HG03378 (cell line): ENCODE data around the gene FGF2.
"Not testable (repeated sequence)": the region's sequence is repeated elsewhere in the genome, so short reads cannot be mapped to it uniquely, and the experiment has no call there.

Experiments used
- ATAC-seq: cut with Tn5 transposase; IDR thresholded peaks from one replicate; pipeline ENCODE4 v1.9.1; 2021; ENCODE audit warnings: mild to moderate bottlenecking, moderate library complexity; ENCODE audit not compliant: unreplicated experiment

FGF2 gene

DNA sequence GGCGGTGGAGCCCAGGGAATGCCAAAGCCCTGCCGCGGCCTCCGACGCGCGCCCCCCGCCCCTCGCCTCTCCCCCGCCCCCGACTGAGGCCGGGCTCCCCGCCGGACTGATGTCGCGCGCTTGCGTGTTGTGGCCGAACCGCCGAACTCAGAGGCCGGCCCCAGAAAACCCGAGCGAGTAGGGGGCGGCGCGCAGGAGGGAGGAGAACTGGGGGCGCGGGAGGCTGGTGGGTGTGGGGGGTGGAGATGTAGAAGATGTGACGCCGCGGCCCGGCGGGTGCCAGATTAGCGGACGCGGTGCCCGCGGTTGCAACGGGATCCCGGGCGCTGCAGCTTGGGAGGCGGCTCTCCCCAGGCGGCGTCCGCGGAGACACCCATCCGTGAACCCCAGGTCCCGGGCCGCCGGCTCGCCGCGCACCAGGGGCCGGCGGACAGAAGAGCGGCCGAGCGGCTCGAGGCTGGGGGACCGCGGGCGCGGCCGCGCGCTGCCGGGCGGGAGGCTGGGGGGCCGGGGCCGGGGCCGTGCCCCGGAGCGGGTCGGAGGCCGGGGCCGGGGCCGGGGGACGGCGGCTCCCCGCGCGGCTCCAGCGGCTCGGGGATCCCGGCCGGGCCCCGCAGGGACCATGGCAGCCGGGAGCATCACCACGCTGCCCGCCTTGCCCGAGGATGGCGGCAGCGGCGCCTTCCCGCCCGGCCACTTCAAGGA, at the start of gene FGF2:
Gene FGF2, plus strand, starts transcription at position 279 of the 705 bp plus-strand sequence. Its CDS starts 344 bp downstream, at position 623.
- no peak for ATAC-seq

DNA sequence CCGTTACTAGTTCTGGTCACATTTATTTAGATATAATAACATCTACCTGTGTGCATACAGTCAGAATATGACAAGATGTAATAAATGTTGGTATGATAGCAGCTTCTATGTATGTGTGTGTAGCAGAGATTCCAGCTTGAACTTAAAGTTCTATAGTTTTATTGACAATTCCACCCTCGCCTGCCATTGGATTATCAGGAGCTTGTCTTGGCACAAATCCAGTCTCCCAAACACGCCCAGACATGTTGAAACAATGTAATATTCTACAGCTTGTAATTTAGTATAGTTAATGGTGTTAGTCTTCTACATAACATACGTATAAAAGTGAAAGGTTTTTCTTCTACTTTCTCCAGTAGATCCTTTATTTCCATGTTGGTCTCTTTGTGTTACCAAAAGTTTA, 49.7 kb upstream of the FGF2 start:
- ATAC-seq = no peak

DNA sequence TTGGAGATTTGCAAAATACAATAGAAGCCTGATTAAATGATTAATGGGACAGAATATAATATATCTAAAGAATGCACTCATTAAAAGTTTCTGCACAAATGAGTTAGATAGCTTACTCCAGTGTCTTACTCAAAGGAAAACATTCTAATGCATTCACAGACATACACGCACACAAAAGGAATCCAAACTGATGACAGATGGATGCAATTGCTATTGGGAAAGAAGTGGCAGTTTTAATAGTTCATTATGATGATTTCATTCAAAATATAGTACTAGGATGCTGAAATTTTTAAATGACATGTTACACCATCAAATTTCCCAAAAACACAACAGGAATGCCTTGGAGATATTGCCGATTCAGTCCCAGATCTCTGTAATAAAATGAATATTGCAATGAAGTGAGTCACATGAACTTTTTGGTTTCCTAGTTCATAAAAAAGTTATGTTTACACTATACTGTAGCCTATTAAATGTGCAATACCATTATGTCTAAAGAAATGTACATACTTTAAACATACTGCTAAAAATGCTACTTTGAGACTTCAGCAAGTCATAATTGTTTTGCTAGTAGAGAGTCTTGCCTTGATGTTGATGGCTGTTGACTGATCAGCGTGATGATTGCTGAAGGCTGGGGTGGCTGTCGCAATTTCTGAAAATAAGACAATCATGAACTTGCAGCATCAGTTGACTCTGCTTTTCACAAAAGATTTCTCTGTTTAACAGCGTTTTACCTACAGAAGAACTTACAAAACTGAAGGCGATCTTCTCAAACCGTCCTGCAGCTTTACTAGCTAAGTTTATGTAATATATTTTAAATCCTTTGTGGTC, 48.6 kb upstream of the FGF2 start:
- no peak for ATAC-seq

DNA sequence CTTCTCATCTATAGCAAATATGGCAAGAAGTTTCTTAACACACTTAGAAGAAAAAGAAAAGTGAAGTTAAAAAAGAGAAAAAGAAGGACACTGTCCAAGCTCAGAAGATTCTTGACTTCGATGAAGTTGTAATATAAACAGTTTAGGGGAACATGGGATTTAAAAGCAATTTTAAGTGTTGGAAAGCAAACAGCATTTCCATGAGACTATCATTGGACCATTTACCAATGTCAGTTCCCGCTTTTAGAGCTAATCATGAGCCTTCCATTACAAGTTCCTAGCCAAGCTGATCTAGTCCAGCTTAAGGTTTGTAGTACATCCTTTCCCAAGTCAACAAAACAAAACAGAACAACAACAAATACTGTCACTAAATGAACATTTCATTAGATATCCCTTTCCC, 45.1 kb upstream of the FGF2 start:
- ATAC-seq = no peak

DNA sequence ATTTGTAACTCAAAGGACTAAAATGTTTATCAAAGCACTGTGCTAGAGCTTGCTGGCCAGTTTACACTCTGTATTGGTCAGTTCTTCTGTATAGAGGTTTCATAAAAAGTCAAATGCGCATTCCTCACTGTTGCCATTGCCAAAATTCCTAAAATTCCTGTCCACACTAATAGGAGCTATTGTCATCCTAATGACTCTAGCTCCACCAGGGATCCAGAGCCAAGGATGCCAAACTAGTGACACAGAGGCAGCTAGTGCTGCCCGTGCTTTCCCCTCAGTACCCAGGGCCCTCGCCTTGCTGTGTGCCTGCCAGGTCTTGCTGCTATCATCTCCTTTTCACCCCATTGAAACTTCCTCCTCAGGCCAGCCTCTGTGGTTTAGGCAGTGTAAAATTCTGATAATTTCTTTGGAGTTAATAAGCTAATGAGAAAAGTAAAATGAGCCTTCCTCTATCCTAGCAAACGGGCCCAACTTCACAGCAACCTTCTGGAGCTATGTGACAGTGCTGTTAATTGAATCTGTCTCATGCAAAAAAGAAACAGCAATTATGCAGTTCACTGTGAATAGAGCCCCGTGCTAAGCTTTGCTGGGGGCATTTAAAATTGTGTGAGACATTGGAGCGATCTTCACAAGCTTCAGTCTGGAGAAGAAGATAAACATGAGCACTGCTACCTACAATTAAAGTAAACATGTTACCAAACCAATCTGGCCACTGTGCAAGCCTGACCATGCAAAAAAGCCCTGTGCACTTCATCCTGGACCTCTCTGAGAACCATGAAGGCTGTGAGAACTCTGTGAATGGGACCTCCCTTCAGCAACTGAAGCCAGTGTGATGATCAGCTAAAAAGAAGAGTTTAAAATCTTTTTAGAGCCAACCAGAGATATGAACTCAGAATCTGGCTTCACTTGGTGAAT, 43.1 kb upstream of the FGF2 start:
- ATAC-seq = no peak

DNA sequence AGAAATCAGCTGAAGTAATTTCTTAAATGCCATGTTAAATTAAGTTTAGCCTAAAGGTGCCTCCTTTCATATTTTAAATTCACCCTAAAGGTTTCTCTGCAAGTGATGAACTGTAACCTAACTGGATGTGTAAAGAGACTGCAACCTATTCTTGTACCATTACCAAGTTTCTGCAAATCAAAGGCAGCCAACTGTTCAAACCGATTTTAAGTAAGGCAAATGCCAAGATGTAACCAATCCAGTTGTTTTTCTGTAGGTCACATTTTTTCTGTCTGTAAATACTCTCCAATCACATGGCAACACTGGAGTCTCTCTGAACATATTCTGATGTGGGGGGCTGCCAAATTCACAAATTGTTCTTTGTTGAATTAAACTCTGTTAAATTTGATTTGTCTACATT, 42.4 kb upstream of the FGF2 start:
- no peak for ATAC-seq

DNA sequence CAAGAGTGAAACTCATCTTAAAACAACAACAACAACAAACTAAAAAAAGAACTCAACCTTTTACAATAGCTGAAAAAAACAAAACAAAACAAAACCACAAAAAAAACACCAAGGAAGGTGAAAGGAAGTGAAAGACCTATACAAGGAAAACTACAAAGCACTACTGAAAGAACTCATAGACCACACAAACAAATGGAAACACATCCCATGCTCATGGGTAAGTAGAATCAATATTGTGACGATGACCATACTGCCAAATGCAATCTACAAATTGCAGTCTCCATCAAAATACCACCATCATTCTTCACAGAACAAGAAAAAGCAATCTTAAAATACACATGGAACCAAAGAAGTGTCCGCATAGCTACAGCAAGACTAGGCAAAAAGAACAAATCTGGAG, 41.5 kb upstream of the FGF2 start:
- ATAC-seq = no peak

DNA sequence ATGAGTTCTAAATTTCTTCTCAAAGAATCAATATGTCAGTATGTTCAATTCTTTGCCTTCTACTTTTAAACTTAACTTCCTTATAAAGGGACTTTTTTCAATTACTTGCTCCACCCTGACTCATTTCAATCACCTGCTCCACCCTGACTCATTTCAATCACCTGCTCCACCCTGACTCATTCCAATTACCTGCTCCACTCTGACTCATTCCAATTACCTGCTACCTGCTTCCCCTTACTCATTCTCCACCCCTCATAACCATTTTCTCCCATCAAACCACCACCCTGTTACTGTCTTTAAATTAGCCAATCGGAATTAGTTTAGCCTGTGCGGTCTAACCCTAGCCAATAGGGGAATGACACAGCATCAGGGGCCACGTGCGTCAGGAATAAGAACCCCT, 40.3 kb upstream of the FGF2 start:
- ATAC-seq = not testable (repeated sequence)

DNA sequence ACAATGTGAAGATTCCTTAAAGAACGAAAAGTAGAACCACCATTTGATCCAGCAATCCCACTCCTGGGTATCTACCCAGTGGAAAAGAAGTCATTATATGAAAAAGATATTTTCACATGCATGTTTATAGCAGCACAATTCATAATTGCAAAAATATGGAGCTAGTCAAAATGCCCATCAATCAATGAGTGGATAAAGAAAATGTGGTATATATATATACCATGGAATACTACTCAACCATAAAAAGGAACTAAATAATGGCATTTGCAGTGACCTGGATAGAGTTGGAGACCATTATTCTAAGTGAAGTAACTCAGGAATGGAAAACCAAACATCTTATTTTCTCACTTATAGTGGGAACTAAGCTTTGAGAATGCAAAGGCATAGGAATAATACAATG, 39.7 kb upstream of the FGF2 start:
- not testable (repeated sequence) for ATAC-seq

DNA sequence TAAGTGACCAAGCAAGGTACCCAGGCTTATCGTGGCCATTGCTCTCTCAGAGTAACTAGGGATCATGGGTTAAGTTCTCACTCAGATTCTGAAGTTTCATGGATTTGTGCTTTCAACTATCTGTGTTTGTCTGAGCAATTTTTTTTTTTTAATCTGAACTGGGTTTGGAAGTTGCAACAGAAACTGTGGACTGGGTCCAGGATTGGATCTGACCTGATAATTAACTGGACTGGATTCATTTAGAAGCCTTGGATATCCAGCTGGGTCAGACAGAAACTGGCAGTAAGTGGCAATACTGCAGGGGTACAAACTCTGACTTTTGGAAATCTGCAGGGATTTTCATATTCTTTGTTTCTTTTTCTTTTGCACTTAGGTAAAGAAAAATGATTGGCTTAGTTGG, 38.7 kb upstream of the FGF2 start:
- no peak for ATAC-seq

DNA sequence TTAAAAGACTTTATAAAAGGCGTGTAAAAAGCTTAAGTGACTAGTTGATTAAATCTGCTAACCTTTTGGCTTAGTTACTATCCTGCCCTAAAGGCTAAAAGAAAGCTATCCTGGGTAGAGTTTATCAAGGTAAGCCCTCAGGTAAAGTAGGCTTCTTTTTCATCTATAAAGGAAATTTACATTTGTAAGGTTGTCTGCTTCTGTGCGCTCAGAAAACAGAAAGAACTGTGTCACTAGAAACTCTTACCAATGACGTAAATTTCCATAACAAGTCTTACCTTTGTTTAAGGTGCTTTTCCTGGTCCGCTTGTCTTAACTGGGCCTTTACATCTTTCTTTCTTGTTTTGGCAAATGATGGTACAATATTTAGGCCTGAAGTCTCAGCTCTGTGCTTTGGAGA, 37.7 kb upstream of the FGF2 start:
- no peak for ATAC-seq

DNA sequence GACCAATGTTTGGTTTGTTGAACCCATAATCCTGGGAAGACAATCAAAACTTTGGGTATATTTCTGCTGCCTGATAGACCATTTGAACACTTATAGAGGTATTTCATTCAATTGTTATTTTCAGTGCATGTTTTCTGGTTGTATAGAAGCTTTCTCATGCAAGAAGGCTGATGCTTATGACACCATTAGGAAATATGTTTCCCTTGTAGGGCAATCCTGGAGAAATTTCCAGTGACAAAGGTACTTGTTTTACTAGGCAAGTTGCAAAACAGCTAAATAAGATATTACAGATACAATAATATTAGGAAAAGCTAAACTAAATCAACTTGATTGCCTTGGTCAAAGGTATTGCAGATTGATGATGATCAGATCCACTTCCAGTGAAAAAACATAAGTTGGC, 32.8 kb upstream of the FGF2 start:
- ATAC-seq = no peak

DNA sequence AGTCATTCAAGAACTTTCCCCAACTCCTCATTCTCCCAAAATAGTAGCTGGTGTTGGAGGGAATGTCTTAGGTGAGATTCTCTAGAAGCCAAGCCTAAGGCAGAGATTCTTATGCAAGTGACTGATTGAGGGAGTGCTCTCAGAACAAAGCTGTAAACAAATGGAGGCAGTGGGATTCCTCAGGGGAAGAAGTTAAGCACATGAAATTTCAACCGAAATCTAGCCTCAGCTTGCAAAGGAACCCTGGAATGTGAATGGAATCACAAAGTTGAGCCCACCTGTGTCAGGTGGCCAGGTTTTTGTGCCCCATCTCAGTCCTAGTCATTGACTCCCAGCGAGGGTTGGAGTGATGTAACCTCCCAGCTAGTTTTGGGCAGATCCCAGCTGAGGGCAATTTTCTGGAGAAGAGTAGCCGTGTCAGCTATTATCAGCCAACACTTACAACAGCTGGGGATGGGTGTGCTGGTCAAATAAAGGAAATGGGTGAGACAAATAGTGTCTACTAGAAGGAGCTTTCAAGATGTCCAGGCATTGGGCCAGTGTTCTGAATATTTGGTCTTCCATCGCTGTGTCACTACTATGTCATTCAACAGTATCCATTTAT, 29.7 kb upstream of the FGF2 start:
- no peak for ATAC-seq

DNA sequence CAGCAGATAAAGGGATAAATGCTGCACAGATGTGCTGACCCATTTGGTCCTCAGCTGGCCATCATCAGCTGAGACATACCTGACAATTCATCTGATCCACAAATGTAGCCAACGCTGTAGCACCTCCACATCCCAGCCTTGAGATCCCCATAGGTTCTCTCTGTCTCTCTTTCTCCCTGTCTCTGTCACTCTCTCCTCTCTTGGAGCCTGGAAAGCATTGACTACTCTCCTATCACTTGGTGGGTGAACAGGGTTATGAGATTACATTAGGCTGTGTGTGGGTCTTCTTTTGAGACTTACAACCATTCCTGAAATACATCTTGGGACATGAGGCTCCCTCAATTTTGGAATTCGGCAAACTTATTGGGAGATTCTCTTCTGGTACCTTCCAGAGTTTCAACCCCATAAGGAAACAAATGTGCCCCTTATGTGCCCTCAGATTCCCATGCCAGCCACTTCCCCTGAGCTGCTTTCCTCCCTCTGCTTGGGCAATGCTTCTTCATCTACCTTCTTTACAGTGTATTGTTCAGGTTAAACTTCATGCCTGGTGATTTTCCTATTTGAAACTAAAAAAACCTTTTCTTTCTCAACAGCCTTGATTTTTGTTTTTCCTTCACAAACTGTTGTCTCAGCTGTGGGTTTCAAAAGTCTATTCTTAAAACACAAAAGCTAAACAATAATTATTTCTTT, 29.1 kb upstream of the FGF2 start:
- no peak for ATAC-seq

DNA sequence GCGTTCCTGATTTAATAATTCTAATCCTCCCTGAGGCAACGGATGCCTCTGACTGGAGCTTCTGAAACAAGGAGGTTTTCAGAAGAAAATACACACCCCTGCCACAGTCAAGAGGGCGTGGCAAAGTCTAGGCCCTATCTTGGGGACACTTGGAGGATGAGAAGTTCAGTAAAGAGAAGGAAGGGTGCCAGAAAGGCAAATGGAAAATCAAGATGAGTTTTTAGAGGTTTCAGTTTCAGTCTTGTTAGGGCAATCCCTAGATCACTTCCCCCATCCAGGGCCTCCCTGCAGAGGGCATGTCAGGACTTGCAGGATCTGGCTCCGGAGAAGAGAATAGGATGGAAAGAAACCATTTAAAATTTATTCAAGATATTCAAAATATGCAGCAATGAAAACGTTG, 28.5 kb upstream of the FGF2 start:
- no peak for ATAC-seq

DNA sequence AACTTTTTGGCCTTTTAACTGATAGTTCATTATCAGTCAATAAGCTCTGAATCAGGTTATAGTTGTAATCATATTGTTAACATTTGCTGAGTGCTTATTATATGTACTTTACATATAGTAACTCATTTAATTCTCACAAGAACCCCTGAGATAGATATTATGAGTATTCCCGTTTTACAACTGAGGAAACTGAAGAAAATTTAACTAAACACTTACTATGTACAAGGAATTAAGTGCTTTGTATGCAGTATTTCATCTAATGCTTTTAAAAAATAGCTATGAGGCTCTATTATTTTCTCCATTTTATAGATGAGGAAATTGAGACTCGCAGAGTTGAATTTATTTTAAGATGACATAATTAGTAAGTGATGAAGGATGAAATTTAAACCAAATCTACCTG, 27.7 kb upstream of the FGF2 start:
- no peak for ATAC-seq

DNA sequence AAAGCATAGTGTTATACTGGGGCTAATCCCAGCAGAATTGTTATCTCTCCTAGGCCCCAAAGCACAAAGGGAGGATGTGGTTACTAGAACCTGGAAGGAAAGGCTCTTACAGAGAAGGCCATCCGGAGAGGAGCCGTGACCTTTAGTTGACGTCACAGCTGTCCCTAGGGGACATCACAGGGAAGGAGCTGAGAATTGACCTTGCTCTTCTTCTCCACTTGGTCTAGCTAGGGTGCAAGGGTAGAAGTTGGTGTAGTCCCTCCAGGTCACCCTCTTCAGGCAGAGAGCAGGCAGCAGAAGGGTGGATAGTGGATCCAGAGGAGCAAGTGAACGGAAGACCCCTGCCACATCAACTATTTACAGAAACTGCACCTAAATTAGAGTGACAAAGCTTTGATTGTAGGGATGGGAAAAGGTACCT, 22.8 kb upstream of the FGF2 start:
- no peak for ATAC-seq

DNA sequence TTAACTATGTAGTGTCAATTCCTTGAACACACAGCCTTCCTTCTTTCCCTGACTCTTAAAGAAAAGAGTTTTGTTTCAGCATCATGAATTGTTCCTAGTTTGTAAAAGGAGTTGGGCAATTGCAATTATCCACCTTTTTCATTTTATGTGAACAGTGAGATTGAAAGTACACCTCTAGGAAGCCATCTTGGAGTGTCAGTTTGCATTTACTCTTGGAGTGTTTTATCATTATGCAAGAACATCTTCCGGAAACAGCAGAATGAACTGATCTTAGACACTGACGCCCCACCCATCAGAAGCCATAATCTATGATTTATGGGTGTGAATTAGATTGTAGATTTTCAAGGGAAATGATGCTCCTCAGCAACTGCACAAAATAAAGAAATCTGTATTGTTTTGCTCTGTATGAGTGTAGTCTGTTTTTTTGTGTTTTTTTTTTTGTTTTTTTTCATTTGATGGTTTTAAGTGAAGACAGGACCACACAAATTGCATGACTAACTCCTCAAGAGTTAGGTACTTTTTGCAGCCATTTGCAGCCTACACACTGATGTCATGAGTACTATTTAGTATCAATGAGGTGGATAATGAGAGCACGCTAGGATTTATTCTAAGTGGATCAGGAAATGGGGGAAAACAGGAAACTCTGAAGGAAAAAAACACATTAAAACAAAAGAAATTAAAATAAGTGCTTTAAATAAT, 19.5 kb upstream of the FGF2 start:
- no peak for ATAC-seq

DNA sequence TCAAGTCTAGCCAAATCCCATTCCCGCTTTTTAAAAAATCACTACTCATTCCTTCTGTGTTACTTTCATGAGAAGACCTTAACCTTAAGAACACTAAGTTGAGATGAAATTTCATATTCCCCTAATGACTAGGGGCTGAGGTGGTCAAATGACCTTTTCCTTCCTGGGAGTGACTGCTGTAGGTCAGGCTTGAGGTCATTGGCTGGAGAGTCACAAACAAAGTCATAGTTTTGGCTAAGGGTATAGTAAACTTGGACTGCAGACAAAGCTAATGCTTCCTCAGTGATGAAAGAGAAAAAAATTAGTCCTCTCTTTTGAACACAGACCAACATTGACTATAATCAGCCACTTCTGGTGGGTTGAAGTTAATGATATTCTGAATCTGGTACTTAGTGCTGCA, 16.0 kb upstream of the FGF2 start:
- no peak for ATAC-seq

DNA sequence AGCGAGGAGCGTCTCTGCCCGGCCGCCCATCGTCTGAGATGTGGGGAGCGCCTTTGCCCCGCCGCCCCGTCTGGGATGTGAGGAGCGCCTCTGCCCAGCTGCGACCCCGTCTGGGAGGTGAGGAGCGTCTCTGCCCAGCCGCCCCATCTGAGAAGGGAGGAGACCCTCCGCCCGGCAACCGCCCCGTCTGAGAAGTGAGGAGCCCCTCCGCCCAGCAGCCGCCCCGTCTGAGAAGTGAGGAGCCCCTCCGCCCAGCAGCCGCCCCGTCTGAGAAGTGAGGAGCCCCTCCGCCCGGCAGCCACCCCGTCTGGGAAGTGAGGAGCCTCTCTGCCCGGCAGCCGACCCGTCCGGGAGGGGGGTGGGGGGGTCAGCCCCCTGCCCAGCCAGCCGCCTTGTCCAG, 14.8 kb upstream of the FGF2 start:
- ATAC-seq = not testable (repeated sequence)
